T-helper 17 cell (primary cell): ENCODE results near the gene ADM2. TPM values are rescaled to one million over a fixed set of nuclear protein-coding genes. Genes with fewer than 3 reads are reported as not detected.
A peak's percentile ranks its signal among the peaks of the same experiment; 100 is the strongest.

Experiments
- ATAC-seq: fragments of 150-1000 bp; cut with Tn5 transposase; 2 replicates; pipeline ENCODE4 v1.10.0; 2021; ENCODE audit warnings: mild to moderate bottlenecking, moderate library complexity
- DNase-seq, 3 donors: peaks; one replicate each; pipeline versions ENCODE4 v3.0.0 to v3.0.0-alpha.2; 2020 to 2021
- H3K9me3 ChIP-seq: one replicate; pipeline ENCODE4 v1.7.0; 2013; ENCODE audit warnings: low read length, mild to moderate bottlenecking; ENCODE audit not compliant: control insufficient read depth, poor library complexity, severe bottlenecking
- H3K27ac Mint-ChIP-seq: one replicate; pipeline ENCODE4 v1.8.0; 2022; ENCODE audit warnings: mild to moderate bottlenecking, moderate library complexity, mixed read lengths
- H3K27me3 Mint-ChIP-seq: one replicate; pipeline ENCODE4 v1.8.0; 2022; ENCODE audit warnings: mixed read lengths
- H3K36me3 Mint-ChIP-seq: one replicate; pipeline ENCODE4 v1.8.0; 2022; ENCODE audit warnings: low read depth, mixed read lengths
- H3K4me1 Mint-ChIP-seq: one replicate; pipeline ENCODE4 v1.8.0; 2022; ENCODE audit warnings: mild to moderate bottlenecking, mixed read lengths
- H3K4me3 Mint-ChIP-seq: one replicate; pipeline ENCODE4 v1.8.0; 2022; ENCODE audit warnings: mild to moderate bottlenecking, moderate library complexity, mixed read lengths
- total RNA-seq, 4 donors: library from RNA in 2 of 4; stranded (reverse) in 2 of 4; gene quantifications; one replicate each; pipeline ENCODE4 v1.2.3 and lab custom pipeline; 2022 to 2026

The ADM2 gene
- total RNA-seq, 2 donors from 2014 or later = 1.7 to 2.4 TPM

GRCh38 chr22:50520826-50521453 is 39.6 kb downstream of the ADM2 start:
- H3K9me3 ChIP-seq = no peaks in the 10 kb centered on the region
- Mint-ChIP-seq H3K27ac (no peak overlapping the region), H3K27me3 (no peaks in the 10 kb centered on the region), H3K4me3 (no peak overlapping the region), H3K4me1 (peaks cover 12% of the 10 kb centered on the region), H3K36me3 (no peaks in the 10 kb centered on the region)
- ATAC-seq = no peak
- no peak for DNase-seq

GRCh38 chr22:50521710-50522109 is 40.4 kb downstream of the ADM2 start:
- no peak overlapping the region for H3K27ac Mint-ChIP-seq
- no peaks in the 10 kb centered on the region for H3K9me3 ChIP-seq
- H3K4me3 Mint-ChIP-seq = no peak overlapping the region
- H3K36me3 Mint-ChIP-seq = no peaks in the 10 kb centered on the region
- H3K4me1 Mint-ChIP-seq = peaks cover 12% of the 10 kb centered on the region
- ATAC-seq = no peak
- no peak for DNase-seq
- no peaks in the 10 kb centered on the region for H3K27me3 Mint-ChIP-seq

GRCh38 chr22:50522208-50522805 is 41.0 kb downstream of the ADM2 start:
- ATAC-seq (no peak), DNase-seq (no peak)
- Mint-ChIP-seq H3K36me3 (no peaks in the 10 kb centered on the region), H3K27me3 (no peaks in the 10 kb centered on the region), H3K27ac (no peak overlapping the region), H3K4me1 (peaks cover 18% of the 10 kb centered on the region), H3K4me3 (peak overlapping the region; percentile 45)
- H3K9me3 ChIP-seq = no peaks in the 10 kb centered on the region

GRCh38 chr22:50522806-50523438 is 41.6 kb downstream of the ADM2 start:
- Mint-ChIP-seq H3K27me3 (no peaks in the 10 kb centered on the region), H3K4me3 (no peak overlapping the region), H3K4me1 (peaks cover 20% of the 10 kb centered on the region), H3K27ac (no peak overlapping the region), H3K36me3 (no peaks in the 10 kb centered on the region)
- DNase-seq (no peak), ATAC-seq (no peak)
- H3K9me3 ChIP-seq = no peaks in the 10 kb centered on the region

- ATAC-seq = no peak
- Mint-ChIP-seq H3K36me3 (no peaks in the 10 kb centered on the region), H3K27me3 (no peaks in the 10 kb centered on the region), H3K27ac (no peak overlapping the region), H3K4me3 (peak overlapping the region; percentile 21), H3K4me1 (peaks cover 23% of the 10 kb centered on the region)
- H3K9me3 ChIP-seq = no peaks in the 10 kb centered on the region
- no peak for DNase-seq
Observed at GRCh38 chr22:50523458-50523805, 42.1 kb downstream of the ADM2 start.

- H3K27ac Mint-ChIP-seq = peak overlapping the region; percentile 93
- DNase-seq (no peak), ATAC-seq (no peak)
- peaks cover 26% of the 10 kb centered on the region for H3K4me1 Mint-ChIP-seq
- no peaks in the 10 kb centered on the region for H3K9me3 ChIP-seq
- H3K36me3 Mint-ChIP-seq = no peaks in the 10 kb centered on the region
- H3K27me3 Mint-ChIP-seq = no peaks in the 10 kb centered on the region
- peak overlapping the region; percentile 92 for H3K4me3 Mint-ChIP-seq
Observed at GRCh38 chr22:50523806-50524675, 42.7 kb downstream of the ADM2 start.

GRCh38 chr22:50524676-50525103 is 43.3 kb downstream of the ADM2 start:
- H3K9me3 ChIP-seq = no peaks in the 10 kb centered on the region

GRCh38 chr22:50525104-50525857 is 43.9 kb downstream of the ADM2 start, which contains the start of gene SCO2:
Gene SCO2 (minus strand): TSS chr22:50525598. CDS start chr22:50524411, 1,187 bp downstream.
- Mint-ChIP-seq H3K27ac (peak within 1 kb of the TSS; percentile 93), H3K27me3 (no peaks in the 10 kb centered on the region), H3K4me1 (peaks cover 26% of the 10 kb centered on the region), H3K4me3 (peak within 1 kb of the TSS; percentile 92), H3K36me3 (no peaks in the 10 kb centered on the region)
- ATAC-seq (peak; percentile 72), DNase-seq (peak; percentile 95 to 98 (median 97))
- no peaks in the 10 kb centered on the region for H3K9me3 ChIP-seq

More at GRCh38 chr22:50524676-50525103, 43.3 kb downstream of the ADM2 start:
- ATAC-seq (no peak), DNase-seq (no peak)
- H3K4me3 Mint-ChIP-seq = peak overlapping the region; percentile 92
- H3K27ac Mint-ChIP-seq = peak overlapping the region; percentile 93
- no peaks in the 10 kb centered on the region for H3K27me3 Mint-ChIP-seq
- peaks cover 26% of the 10 kb centered on the region for H3K4me1 Mint-ChIP-seq
- H3K36me3 Mint-ChIP-seq = no peaks in the 10 kb centered on the region

- no peak for DNase-seq
- no peaks in the 10 kb centered on the region for H3K9me3 ChIP-seq
- Mint-ChIP-seq H3K4me1 (peaks cover 26% of the 10 kb centered on the region), H3K36me3 (no peaks in the 10 kb centered on the region), H3K27ac (peak overlapping the region; percentile 93), H3K4me3 (peak overlapping the region; percentile 92), H3K27me3 (no peaks in the 10 kb centered on the region)
- no peak for ATAC-seq
Observed at GRCh38 chr22:50525858-50526107, 44.4 kb downstream of the ADM2 start.

GRCh38 chr22:50526108-50526833 is 44.9 kb downstream of the ADM2 start:
- DNase-seq = peak; percentile 74 to 85 (median 83)
- peaks cover 26% of the 10 kb centered on the region for H3K4me1 Mint-ChIP-seq
- no peaks in the 10 kb centered on the region for H3K9me3 ChIP-seq
- peak overlapping the region; percentile 83 for H3K27ac Mint-ChIP-seq
- ATAC-seq = peak; percentile 59
- peak overlapping the region; percentile 92 for H3K4me3 Mint-ChIP-seq
- H3K36me3 Mint-ChIP-seq = peaks cover 2% of the 10 kb centered on the region
- no peaks in the 10 kb centered on the region for H3K27me3 Mint-ChIP-seq

GRCh38 chr22:50526834-50527801 is 45.8 kb downstream of the ADM2 start:
- no peak for ATAC-seq
- H3K27me3 Mint-ChIP-seq = no peaks in the 10 kb centered on the region
- peaks cover 26% of the 10 kb centered on the region for H3K4me1 Mint-ChIP-seq
- H3K9me3 ChIP-seq = no peaks in the 10 kb centered on the region
- no peak for DNase-seq
- H3K4me3 Mint-ChIP-seq = peak overlapping the region; percentile 92
- H3K36me3 Mint-ChIP-seq = peaks cover 2% of the 10 kb centered on the region
- peak overlapping the region; percentile 83 for H3K27ac Mint-ChIP-seq
